Forelimb muscle (tissue), 1 donor: Measurements from ENCODE around the gene FBXL15. TPM values are rescaled to one million over a fixed set of nuclear protein-coding genes. Genes with fewer than 3 reads are reported as not detected.

ENCODE experiments used
- DNase-seq: peaks from one replicate; pipeline ENCODE4 v3.0.0-alpha.2; 2013; ENCODE audit warnings: low read depth
- polyA plus RNA-seq: library from polyadenylated mRNA; unstranded; fragments of 120-200 nt; gene quantifications from one replicate; pipeline ENCODE4 v1.2.1, GENCODE V29; 2013; ENCODE audit not compliant: insufficient read length

The FBXL15 gene, protein sequence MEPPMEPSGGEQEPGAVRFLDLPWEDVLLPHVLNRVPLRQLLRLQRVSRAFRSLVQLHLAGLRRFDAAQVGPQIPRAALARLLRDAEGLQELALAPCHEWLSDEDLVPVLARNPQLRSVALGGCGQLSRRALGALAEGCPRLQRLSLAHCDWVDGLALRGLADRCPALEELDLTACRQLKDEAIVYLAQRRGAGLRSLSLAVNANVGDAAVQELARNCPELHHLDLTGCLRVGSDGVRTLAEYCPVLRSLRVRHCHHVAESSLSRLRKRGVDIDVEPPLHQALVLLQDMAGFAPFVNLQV
- 6.6 TPM for polyA plus RNA-seq

DNA sequence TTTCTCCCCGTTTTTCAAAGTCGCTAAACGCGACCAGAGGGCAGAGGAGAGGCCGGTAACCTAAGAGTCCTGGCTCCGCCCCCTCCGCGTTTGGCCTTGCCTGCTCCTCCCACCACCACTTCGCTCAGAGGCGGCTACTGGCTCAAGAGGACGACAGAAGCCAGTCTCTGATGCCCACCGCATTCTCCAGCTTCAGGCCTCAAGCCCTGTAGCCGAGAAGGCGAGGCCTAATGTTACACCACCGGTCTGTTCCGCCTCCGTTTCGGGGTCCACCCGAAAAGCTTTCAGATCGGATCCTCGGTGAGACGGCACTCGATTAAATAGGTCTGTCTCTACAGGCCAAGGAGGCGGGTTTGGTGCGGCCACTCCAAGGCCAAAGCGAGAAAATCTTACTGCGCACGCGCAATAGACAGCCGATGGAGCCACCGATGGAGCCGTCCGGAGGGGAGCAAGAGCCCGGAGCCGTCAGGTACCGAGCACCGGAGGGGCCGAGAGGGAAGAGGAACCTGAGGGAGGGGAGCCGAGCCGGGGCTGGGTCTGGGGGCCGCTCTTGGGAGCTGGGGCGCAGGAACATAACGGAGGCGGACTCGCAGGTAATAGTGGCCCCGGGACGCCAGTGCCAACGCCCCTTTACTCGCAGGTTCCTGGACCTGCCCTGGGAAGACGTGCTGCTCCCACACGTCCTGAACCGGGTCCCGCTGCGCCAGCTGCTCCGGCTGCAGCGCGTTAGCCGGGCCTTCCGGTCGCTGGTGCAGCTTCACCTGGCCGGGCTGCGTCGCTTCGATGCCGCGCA is at the start of gene FBXL15:
Gene FBXL15, plus strand, starts transcription at position 123 of the 793 bp plus-strand sequence. Its CDS starts 294 bp downstream, at position 417.
- peak; percentile 93 for DNase-seq

DNA sequence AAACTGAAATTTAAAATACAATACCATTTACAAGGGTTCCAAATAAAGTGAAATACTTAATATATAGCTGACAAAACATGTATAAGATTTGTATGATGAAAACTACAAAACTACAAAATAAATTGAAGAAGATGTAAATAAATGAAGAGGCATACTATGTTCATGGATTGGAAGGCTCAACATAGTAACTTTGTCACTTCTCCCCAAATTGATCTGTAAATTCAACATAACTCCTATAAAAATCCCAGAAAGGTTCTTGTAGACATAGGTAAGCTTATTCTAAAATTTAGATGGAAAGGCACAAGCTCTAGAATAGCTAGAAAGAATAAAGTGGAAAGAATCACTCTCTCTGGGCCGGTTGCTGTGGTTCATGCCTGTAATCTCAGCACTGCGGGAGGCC is 49.3 kb upstream of the FBXL15 start:
- no peak for DNase-seq

DNA sequence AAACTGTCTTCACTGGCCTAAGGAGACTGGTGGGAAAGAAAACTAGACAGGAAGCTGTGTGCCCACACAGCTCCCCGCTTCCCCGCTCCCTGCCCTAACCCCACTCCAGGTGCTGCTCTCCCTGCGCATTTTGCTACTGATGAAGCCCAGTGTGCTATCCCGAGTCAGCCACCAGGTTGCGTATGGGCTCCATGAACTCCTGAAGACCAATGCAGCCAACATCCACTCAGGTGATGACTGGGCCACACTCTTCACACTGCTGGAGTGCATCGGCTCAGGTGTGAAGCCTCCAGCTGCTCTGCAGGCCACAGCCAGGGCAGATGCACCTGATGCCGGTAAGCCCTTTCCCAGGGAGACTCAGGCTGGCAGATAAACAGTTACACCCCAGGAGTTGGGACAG is 45.4 kb upstream of the FBXL15 start:
- DNase-seq: no peak

DNA sequence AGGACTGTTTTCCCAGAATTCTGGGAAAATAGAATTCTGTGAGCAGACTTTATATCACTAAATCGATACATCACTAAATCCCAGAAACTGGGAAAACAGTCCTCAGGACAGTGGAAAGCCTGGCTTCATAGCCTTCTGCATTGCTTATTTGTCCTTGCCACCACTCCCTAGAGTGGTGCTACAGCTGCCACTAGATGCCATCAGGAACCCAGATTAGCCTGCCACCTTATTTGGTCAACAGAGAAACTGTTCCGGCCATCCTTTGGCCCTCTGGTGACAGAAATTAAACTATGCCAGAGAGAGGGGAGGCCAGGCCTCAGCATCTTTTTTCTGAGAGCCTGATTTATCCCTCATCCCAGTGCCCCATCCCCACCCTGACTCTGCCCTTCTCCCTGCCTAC is 44.8 kb upstream of the FBXL15 start:
- no peak for DNase-seq

DNA sequence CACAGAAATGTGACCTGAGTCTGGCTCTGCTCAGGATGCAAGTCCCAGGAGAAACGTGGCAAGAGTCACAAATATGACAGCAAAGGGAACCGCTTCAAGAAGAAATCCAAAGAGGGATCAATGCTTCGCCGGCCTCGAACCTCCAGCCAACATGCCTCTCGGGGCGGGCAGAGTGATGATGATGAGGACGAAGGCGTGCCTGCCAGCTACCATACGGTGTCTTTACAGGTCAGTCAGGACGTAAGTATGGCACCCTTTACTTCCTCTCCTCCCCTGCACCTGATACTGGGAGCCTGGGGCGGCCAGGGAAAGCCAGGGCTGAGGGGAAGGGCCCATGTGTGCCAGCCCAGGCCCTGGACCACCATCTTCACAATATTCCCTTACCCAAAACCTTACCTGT is 43.7 kb upstream of the FBXL15 start:
- DNase-seq: no peak

DNA sequence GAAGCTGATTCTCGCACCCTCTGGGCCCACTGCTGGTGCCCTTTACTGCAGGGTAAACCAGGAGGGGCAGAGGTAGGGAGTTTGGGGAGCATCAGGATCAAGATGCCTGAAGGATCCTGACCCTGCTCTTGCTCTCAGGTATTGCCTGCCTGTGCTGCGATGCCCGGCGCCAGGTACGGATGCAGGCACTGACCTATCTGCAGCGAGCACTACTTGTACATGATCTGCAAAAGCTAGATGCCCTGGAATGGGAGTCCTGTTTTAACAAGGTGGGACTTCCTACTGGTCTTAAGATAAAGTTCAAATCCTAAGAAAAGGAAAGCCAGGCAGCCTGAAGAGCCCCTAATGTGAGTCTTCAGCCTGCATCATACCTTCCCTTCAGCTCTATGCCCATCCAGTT is 41.3 kb upstream of the FBXL15 start:
- DNase-seq: no peak

DNA sequence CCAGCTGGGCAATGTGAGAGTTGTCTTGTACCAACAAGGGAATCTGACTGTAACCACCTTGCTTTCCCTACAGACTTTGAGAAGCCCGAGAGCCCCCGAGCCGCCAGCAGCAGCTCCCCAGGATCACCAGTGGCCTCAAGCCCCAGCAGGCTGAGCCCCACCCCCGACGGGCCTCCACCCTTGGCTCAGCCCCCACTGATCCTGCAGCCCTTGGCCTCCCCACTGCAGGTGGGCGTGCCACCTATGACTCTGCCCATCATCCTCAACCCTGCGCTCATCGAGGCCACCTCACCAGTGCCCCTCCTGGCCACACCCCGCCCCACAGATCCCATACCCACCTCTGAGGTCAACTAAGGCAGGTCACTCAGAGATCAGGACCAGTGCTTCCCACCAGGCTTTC is 38.7 kb upstream of the FBXL15 start:
- no peak for DNase-seq

DNA sequence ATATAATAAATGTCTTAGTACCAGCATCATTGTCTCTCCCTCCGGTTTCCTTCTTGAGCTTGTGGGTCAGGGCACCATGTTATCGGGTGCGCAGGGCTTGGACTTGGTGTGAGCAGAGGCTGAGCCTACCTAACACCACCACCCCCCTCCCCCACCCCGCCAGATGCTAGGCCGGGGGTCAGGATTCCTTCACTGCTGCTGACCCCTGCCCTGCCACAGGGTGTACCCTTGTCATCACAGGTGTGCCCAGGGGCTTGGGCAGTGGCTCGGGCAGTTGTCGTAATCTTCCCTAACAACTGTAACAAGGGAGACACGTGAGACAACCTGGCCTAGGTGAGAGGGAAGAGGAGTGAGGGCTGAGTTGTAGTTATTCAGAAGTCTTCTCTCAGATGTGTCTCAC is 37.8 kb upstream of the FBXL15 start:
- DNase-seq: no peak

DNA sequence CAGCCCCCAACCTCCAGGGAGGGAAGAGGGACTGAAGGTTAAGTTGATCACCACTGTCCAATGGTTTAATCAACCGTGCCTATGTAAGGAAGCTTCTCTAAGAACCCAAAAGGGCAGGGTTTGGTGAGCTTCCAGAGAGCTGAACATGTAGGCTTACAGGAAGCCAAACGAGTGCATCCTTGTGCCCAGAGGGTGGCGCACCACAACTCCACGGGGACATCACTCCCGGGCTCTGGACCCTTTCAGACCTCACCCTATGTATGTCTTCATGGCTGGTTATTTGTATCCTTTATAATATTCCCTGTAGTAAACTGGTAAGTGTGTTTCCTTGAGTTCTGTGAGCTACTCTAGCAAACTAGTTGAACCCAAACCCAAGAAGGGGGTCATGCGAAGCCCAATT is 36.6 kb upstream of the FBXL15 start:
- DNase-seq: no peak

DNA sequence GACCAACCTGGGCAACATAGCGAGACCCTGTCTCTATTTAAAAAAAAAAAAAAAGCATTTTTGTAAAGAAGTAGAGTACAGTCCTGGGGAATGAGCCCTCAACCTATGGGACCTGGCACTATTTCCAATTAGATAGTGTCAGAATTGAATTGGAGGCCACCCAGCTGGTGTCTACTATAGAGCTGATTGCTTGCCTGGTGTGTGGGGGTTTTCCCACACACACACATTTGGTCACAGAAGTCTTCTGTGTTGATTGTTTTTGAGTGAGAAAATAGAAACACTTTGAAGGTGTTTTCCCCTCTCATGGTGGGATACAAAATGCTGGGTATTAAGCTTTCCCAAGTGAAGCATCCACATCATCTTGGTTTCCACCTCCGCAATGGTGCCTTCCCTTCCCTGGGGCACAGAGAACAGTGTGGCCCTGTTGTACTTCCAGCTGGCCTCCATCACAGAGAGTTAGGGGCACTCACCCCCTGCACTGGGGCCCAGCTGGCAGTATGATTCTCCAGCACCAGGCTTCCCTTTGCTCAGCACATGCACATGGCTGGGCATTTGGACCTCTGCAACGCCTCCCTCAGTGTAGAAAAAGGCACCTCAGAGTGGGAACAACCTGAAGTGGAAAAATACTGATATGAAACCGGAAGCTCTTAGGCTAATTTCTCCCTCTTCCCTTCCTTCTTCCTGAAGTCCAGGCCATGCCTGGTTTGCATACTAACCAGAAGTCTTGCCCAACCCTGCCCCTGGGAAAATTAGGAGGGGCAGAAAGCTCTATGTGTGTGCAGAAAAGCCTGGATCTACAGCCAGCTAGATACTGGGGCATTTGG is 35.8 kb upstream of the FBXL15 start:
- DNase-seq: no peak

DNA sequence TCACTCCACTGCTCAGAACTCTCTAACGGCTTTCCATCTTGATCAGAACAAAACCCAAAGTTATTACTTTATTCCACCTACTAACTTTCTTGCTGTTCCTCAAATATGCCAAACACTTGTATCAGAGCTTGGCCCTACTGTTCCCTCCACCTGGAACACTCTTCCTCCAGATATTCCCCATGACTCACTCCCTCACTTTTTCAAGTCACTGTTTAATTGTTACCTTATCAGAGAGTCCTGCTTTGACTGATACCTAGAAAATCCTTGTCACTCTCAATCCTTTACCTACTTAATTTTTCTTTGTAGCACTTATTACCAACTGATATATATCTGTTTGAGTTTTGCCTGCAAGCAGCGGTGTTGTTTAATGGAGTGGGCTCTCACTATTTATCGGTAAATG is 30.7 kb upstream of the FBXL15 start:
- DNase-seq: no peak

DNA sequence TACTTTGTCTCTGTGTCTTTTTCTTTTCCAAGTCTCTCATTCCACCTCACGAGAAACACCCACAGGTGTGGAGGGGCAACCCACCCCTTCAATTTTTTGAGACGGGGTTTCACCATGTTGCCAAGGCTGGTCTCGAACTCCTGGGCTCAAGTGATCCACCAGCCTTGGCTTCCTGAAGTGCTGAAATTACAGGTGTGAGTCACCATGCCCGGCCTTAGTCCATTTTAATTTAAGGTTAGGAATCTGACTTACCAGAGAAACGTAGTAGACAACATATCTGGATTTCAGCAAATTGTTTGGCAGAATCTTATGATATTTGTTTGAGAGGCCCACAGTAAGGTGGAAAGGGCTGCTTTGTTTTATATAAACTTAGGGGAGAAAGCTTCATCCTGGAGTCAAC is 28.3 kb upstream of the FBXL15 start:
- DNase-seq: no peak

DNA sequence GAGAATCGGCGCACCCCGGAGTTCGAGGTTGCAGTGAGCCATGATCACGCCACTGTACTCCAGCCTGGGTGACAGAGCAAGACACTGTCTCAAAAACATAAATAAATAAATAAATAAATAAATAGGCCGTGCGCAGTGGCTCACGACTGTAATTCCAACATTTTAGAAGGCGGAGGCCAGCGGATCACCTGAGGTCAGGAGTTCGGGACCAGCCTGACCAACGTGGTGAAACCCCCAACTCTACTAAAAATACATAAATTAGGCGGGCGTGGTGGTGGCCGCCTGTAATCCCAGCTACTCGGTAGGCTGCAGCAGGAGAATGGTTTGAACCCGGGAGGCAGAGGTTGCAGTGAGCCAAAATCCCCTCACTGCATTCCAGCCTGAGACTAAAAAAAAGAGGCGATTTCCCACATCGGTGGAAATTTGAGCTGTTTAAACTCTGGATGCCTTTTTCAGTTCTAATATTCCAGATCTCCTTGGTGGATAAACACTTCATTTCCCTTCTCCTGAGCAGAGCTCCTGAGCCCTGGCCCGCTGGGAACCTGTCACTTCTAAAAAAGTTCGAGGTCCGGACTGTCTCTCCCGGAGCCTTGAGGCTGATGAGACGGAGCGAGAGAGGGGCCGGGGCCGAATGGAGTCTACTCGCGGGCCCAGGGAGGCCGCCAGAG is 27.1 kb upstream of the FBXL15 start:
- DNase-seq: no peak

DNA sequence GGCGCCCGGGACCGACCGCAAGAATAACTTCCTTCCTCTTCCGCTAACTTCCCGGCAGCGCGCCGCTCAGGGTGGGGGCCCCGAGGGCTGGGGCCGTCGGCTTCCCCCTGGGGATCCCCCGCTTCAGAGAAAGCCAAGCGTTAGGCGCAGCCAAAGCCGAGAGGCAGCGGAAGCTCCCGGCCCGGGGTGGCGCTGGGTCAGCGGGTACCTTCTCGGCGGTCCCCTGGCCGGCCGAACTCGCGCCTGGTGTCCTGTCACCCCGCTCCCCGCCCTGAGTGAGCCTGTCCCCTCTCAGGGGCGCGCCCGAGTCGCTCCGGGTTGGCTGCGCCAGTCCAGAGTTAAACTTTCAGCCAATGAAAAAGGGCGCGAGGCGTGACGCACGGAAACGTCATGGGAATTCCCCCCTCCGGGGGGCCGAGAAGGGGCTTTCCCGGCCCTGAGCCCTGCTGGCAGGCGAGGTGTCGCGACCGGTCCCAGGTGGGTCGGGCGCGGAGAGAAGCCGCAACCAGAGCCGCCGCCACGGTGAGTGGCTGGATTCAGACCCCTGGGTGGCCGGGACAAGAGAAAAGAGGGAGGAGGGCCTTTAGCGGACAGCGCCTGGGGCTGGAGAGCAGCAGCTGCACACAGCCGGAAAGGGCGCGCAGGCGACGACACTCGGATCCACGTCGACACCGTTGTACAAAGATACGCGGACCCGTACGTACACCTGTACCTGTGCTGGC is 26.4 kb upstream of the FBXL15 start:
- DNase-seq: peak; percentile 75

DNA sequence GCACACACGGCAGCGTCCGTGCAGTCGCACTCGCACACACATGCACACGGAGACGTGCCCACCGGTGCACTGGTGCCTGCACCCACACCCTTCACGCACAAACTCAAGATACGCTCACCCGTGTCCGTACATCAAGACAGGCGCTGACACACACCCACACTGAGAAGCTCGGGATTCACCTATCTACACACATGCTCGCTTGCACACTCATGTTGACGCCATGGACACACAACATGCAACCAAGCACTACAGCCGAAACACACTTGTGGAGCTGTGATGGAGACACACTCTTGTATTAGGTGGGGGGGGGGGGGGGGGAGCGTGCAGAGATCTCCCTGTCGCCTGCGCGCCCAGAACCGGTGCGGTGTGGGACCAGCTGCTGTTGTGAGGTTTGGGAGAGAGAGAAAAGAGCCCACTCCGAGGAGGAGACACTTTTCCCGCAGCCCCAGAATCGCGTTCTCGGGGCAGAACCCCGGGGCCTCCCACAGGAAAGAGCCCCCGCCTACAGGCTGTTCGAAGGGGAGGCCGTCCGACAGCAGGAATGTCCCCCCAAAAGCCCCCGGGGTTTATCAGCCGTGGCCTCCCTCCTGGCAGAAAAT is 25.7 kb upstream of the FBXL15 start:
- DNase-seq: no peak

DNA sequence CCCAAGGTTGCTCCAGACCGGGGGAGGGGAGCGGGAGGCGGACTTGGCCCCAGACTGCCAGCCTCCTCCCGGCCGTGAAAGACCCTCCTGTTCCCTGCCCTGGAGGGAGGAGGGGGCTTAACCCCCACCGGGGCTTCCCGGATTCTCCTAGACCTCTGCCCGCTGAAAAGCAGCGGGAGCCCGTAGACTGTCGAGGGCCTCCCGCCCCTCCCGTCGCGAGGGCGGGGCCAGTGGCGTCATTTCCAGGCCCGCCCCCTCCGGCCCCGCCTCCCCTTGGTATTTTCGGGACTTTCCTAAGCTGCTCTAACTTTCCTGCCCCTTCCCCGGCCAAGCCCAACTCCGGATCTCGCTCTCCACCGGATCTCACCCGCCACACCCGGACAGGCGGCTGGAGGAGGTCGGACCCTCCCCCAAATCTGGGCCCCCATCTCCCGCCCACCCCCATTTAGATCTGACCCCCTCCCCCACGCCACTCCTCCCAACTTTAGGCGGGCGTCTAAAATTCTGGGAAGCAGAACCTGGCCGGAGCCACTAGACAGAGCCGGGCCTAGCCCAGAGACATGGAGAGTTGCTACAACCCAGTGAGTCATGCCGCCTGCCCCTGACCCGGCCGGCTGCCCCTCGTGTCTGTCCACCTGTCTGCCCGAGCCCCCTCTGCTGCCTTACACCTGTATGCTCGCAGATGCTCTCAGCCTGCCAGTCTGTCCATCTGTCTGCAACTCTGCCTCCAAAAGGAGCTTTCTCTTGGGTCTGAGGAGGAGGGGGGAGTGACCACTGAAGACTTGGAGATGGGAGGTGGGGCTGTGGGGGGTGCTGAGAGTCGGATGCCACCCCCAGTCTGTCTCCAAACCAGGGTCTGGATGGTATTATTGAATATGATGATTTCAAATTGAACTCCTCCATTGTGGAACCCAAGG is 25.0 kb upstream of the FBXL15 start, which contains the start of gene NFKB2:
Gene NFKB2, plus strand, starts transcription at position 306 of the 917 bp plus-strand sequence. Its CDS starts 255 bp downstream, at position 561.
- peak; percentile 67 for DNase-seq

DNA sequence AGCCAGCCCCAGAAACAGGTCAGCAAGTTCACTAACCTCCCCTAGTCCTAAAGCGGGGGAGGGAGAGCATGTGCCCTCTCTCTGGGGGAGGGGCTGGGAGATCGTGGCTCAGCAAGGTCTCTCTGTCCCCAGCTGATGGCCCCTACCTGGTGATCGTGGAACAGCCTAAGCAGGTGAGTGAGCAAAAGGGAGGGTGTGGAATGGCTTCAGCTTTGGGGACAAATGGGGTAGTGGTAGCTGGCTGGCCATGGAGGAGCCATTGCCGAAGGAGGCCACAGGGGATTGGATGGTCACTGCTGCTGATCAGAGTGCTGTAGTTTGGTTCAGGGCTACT is 24.4 kb upstream of the FBXL15 start:
- DNase-seq: no peak

DNA sequence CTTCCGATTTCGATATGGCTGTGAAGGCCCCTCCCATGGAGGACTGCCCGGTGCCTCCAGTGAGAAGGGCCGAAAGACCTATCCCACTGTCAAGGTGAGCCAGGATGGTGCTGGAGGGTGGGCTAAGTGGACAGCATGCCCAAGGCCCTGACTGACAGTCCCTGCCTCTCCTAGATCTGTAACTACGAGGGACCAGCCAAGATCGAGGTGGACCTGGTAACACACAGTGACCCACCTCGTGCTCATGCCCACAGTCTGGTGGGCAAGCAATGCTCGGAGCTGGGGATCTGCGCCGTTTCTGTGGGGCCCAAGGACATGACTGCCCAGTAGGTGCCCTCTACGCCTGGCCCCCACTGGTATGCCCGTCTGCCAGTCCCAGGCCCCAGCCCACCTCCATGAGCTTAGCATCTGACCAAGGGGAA is 23.9 kb upstream of the FBXL15 start:
- DNase-seq: no peak
